ENCODE data around the gene DGKE.

DGKE gene

DNA sequence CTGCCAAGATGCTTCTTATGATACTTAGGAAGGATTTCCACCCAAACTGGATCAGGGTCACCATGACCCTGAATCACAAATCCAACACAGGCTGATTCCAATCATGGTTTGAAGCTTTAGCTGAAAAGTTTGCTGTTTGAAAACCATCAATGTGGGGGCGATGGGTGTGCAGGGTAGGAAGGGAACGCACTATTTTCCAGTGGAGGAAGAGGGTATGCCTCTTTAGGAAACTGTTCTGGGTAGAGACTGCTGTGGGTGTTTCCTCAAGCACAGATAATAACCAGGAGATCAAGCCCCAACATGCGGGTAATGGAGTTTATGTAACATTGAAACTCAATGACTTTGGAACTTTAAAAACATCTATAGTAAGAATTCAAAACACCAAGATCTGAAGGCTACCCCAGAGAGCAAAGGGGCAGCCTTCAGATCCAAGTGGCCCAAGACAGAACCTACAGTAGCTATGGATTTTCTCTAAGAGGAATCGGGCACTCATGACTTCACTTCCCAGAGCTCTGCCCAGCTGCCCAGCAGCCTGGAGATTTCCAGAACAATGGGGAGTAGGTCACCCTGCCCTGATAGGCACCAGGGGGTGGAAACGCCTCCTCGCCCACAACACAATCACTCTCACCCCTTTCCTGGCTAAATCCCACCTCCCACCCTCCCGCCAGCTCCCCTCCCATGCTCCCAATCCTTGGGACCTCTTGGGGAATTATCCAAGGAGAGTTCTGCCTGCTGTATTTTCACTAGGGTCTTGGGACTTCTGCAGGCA lies 57.1 kb downstream of the DGKE start:
- no peaks in the 10 kb centered on the region for H3K4me1 ChIP-seq (ENCODE audit: insufficient read depth, low read length, poor library complexity, severe bottlenecking)
- no peaks in the 10 kb centered on the region for H3K79me2 ChIP-seq (ENCODE audit: insufficient read depth, low read length)
- H3F3A ChIP-seq (ENCODE audit: low read depth): no peaks in the 10 kb centered on the region
- TF ChIP-seq, protein P1, sequence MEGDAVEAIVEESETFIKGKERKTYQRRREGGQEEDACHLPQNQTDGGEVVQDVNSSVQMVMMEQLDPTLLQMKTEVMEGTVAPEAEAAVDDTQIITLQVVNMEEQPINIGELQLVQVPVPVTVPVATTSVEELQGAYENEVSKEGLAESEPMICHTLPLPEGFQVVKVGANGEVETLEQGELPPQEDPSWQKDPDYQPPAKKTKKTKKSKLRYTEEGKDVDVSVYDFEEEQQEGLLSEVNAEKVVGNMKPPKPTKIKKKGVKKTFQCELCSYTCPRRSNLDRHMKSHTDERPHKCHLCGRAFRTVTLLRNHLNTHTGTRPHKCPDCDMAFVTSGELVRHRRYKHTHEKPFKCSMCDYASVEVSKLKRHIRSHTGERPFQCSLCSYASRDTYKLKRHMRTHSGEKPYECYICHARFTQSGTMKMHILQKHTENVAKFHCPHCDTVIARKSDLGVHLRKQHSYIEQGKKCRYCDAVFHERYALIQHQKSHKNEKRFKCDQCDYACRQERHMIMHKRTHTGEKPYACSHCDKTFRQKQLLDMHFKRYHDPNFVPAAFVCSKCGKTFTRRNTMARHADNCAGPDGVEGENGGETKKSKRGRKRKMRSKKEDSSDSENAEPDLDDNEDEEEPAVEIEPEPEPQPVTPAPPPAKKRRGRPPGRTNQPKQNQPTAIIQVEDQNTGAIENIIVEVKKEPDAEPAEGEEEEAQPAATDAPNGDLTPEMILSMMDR (conservative IDR thresholded peaks at IDR 0.05; ENCODE audit: low read length): no peak
- TF ChIP-seq EZH2phosphoT487 (IDR thresholded peaks at IDR 0.05; ENCODE audit: borderline replicate concordance): no peak
- H3K27me3 ChIP-seq (ENCODE audit: insufficient read depth, low read length, poor library complexity, severe bottlenecking): no peaks in the 10 kb centered on the region
- H3K9me3 ChIP-seq (ENCODE audit: insufficient read depth, low read depth, low read length): peaks cover 17% of the 10 kb centered on the region; the same call in 1 of the 2 replicates
- H4K20me1 ChIP-seq (ENCODE audit: insufficient read depth, low read length, poor library complexity, severe bottlenecking): no peaks in the 10 kb centered on the region
- H3K36me3 ChIP-seq (ENCODE audit: insufficient read depth, low read length): peaks cover 82% of the 10 kb centered on the region
- H3K9ac ChIP-seq (ENCODE audit: low read depth, low read length, poor library complexity, severe bottlenecking): no peak overlapping the region
- no peak overlapping the region for H2AFZ ChIP-seq (ENCODE audit: low read length)
- no peaks in the 10 kb centered on the region for H3K9me2 ChIP-seq (replicated peaks; ENCODE audit: low read depth, low read length)
- no peak overlapping the region for H3K4me3 ChIP-seq (ENCODE audit: low read length, poor library complexity, severe bottlenecking)
- no peak overlapping the region for H3K4me2 ChIP-seq (ENCODE audit: low read depth, low read length, poor library complexity, severe bottlenecking)

DNA sequence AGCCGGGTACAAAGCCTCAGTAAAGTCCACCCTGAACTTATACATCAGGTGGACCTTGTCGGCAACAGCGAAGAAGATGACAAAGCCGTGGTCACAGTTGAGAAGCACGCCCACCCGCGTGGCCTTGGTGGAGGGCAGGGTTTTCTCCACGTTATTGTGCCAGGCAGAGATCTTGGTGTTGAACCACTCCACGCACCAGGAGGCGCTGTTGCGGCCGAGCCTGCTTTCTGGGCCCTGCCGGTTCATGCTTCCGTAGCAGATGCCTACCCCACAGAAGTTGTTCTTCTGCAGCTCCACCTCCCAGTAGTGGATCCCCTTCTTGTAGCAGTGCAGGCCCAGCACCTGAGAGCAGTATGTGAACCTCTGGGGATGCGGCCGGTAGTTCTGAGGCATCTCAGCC lies 57.8 kb downstream of the DGKE start:
- Histone ChIP-seq H3K4me2 (ENCODE audit: low read depth, low read length, poor library complexity, severe bottlenecking) (no peak overlapping the region), H3K4me1 (ENCODE audit: insufficient read depth, low read length, poor library complexity, severe bottlenecking) (no peaks in the 10 kb centered on the region), H3K9me2 (replicated peaks; ENCODE audit: low read depth, low read length) (no peaks in the 10 kb centered on the region), H3K36me3 (ENCODE audit: insufficient read depth, low read length) (peaks cover 88% of the 10 kb centered on the region), H4K20me1 (ENCODE audit: insufficient read depth, low read length, poor library complexity, severe bottlenecking) (no peaks in the 10 kb centered on the region), H3K9me3 (ENCODE audit: insufficient read depth, low read depth, low read length) (peaks cover 17% of the 10 kb centered on the region; the same call in 1 of the 2 replicates), H2AFZ (ENCODE audit: low read length) (no peak overlapping the region), H3F3A (ENCODE audit: low read depth) (no peaks in the 10 kb centered on the region), H3K9ac (ENCODE audit: low read depth, low read length, poor library complexity, severe bottlenecking) (no peak overlapping the region), H3K79me2 (ENCODE audit: insufficient read depth, low read length) (no peaks in the 10 kb centered on the region), H3K4me3 (ENCODE audit: low read length, poor library complexity, severe bottlenecking) (no peak overlapping the region), H3K27me3 (ENCODE audit: insufficient read depth, low read length, poor library complexity, severe bottlenecking) (no peaks in the 10 kb centered on the region)
- TF ChIP-seq, protein P1 (conservative IDR thresholded peaks at IDR 0.05; ENCODE audit: low read length): peak; percentile 72
- TF ChIP-seq EZH2phosphoT487 (IDR thresholded peaks at IDR 0.05; ENCODE audit: borderline replicate concordance): no peak

DNA sequence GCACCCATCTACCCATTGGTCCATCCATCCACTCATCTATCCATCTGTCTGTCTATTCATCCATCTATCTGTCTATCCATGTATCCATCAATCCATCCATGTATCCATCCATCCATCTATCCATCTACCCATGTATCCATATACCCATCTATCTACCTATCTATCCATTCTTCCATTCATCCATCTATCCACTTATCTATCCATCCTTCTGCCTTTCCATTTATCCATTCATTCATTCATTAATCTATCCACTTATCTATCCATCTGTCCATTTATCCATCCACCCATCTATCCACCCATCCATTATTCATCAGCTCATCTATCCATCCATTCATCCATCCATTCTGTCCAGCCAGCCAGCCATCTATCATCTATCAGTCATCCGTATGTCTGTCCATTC lies 58.4 kb downstream of the DGKE start:
- TF ChIP-seq, protein P1 (conservative IDR thresholded peaks at IDR 0.05; ENCODE audit: low read length): no peak
- TF ChIP-seq EZH2phosphoT487 (IDR thresholded peaks at IDR 0.05; ENCODE audit: borderline replicate concordance): no peak
- Histone ChIP-seq H2AFZ (ENCODE audit: low read length) (no peak overlapping the region), H3K9ac (ENCODE audit: low read depth, low read length, poor library complexity, severe bottlenecking) (no peak overlapping the region), H3K36me3 (ENCODE audit: insufficient read depth, low read length) (peaks cover 93% of the 10 kb centered on the region), H4K20me1 (ENCODE audit: insufficient read depth, low read length, poor library complexity, severe bottlenecking) (no peaks in the 10 kb centered on the region), H3K27me3 (ENCODE audit: insufficient read depth, low read length, poor library complexity, severe bottlenecking) (no peaks in the 10 kb centered on the region), H3K9me3 (ENCODE audit: insufficient read depth, low read depth, low read length) (peaks cover 15% of the 10 kb centered on the region; the same call in 1 of the 2 replicates), H3K4me1 (ENCODE audit: insufficient read depth, low read length, poor library complexity, severe bottlenecking) (no peaks in the 10 kb centered on the region), H3K79me2 (ENCODE audit: insufficient read depth, low read length) (no peaks in the 10 kb centered on the region), H3K4me3 (ENCODE audit: low read length, poor library complexity, severe bottlenecking) (no peak overlapping the region), H3F3A (ENCODE audit: low read depth) (no peaks in the 10 kb centered on the region), H3K4me2 (ENCODE audit: low read depth, low read length, poor library complexity, severe bottlenecking) (no peak overlapping the region), H3K9me2 (replicated peaks; ENCODE audit: low read depth, low read length) (no peaks in the 10 kb centered on the region)

Data from Loucy (cell line).